Natural killer cell (primary cell): ENCODE data around the gene EIF4G1. TPM values are rescaled to one million over a fixed set of nuclear protein-coding genes. Genes with fewer than 3 reads are reported as not detected.

Source experiments
- ATAC-seq, 3 donors: fragments of 150-1000 bp in 2 of 3; fragments of 200-7000 bp in 1 of 3; cut with Tn5 transposase; 1 replicate in 1 of 3; 2 replicates in 2 of 3; pipeline ENCODE4 v1.10.0; 2021; ENCODE audit warnings: mild to moderate bottlenecking in 2 of 3, moderate library complexity in 2 of 3
- DNase-seq, 2 donors: peaks; one replicate each; pipeline versions ENCODE4 v3.0.0 to v3.0.0-alpha.2; 2013 to 2021; ENCODE audit warnings: mixed read lengths in 1 of 2
- H3K27ac ChIP-seq: one replicate; pipeline ENCODE4 v1.5.1; 2013; ENCODE audit warnings: mild to moderate bottlenecking, low read length
- H3K27me3 ChIP-seq: one replicate; pipeline ENCODE4 v1.6.1; 2013; ENCODE audit warnings: low read length; ENCODE audit not compliant: control insufficient read depth, insufficient read depth
- H3K36me3 ChIP-seq: one replicate; pipeline ENCODE4 v1.6.1; 2013; ENCODE audit warnings: low read length; ENCODE audit not compliant: control insufficient read depth, insufficient read depth
- H3K4me1 ChIP-seq: one replicate; pipeline ENCODE4 v1.6.1; 2013; ENCODE audit warnings: low read length; ENCODE audit not compliant: control insufficient read depth, insufficient read depth
- H3K4me3 ChIP-seq: one replicate; pipeline ENCODE4 v1.5.1; 2013; ENCODE audit warnings: low read length
- H3K9me3 ChIP-seq: one replicate; pipeline ENCODE4 v1.6.1; 2013; ENCODE audit warnings: low read length; ENCODE audit not compliant: control insufficient read depth, insufficient read depth
- H3K27ac Mint-ChIP-seq, 2 donors: one replicate each; pipeline ENCODE4 v1.8.0; 2022; ENCODE audit warnings: mild to moderate bottlenecking in 2 of 2, mixed read lengths in 2 of 2, moderate library complexity in 1 of 2
- H3K27me3 Mint-ChIP-seq, 2 donors: one replicate each; pipeline ENCODE4 v1.8.0; 2022; ENCODE audit warnings: low read depth in 2 of 2, mixed read lengths in 2 of 2
- H3K36me3 Mint-ChIP-seq: one replicate; pipeline ENCODE4 v1.8.0; 2022; ENCODE audit warnings: mixed read lengths
- H3K4me1 Mint-ChIP-seq, 2 donors: one replicate each; pipeline ENCODE4 v1.8.0; 2022; ENCODE audit warnings: mixed read lengths in 2 of 2
- H3K4me3 Mint-ChIP-seq: one replicate; pipeline ENCODE4 v1.8.0; 2022; ENCODE audit warnings: mild to moderate bottlenecking, moderate library complexity, mixed read lengths
- H3K9me3 Mint-ChIP-seq, 2 donors: one replicate each; pipeline ENCODE4 v1.8.0; 2022; ENCODE audit warnings: mixed read lengths in 2 of 2
- CTCF ChIP-seq: fragments of 200-600 bp; IDR thresholded peaks from one replicate; pipeline ENCODE4 v1.8.0; 2022; ENCODE audit warnings: antibody characterized with exemption
- WGBS: methylation state at CpG from one replicate; pipeline ENCODE4 v1.1.7; 2013; ENCODE audit warnings: missing lambda C conversion rate; ENCODE audit not compliant: insufficient coverage; 5-methylcytosine and 5-hydroxymethylcytosine counted together
- intact Hi-C: fragments of 100-400 bp; cut with micrococcal nuclease; formaldehyde crosslinking; loops from one replicate; pipeline ENCODE4 v1.14.2; 2022
- total RNA-seq, 4 donors: library from RNA; stranded (reverse); fragments of 120-200 nt in 1 of 4; gene quantifications; one replicate each; pipeline versions ENCODE4 v1.2.3 to v1.2.4, GENCODE V29; 2013 to 2022

EIF4G1 gene
- total RNA-seq, 3 donors from 2014 or later (not counting 1 experiment from before 2014, with no cell fraction given), result 220 to 235 (median 227) TPM

- H3K4me3 ChIP-seq, result no peak overlapping the region
- H3K4me3 Mint-ChIP-seq, result peak overlapping the region; percentile 62
- H3K4me1 ChIP-seq, result peaks cover 18% of the 10 kb centered on the region
- TF ChIP-seq CTCF, result no peak
- peaks cover 10% of the 10 kb centered on the region for H3K36me3 ChIP-seq
- intact Hi-C loops, result no loop called here
- H3K27me3 Mint-ChIP-seq, result no peaks in the 10 kb centered on the region
- H3K36me3 Mint-ChIP-seq, result no peaks in the 10 kb centered on the region
- peaks cover 9 to 22% of the 10 kb centered on the region in 2 donors for H3K4me1 Mint-ChIP-seq
- H3K27me3 ChIP-seq, result no peaks in the 10 kb centered on the region
- no peaks in the 10 kb centered on the region for H3K9me3 ChIP-seq
- ATAC-seq (no peak), DNase-seq (no peak)
- H3K27ac ChIP-seq, result no peak overlapping the region
- H3K9me3 Mint-ChIP-seq, result no peaks in the 10 kb centered on the region
- 88% methylated on average over 7 of the region's 7 CpGs for WGBS
- no peak overlapping the region for H3K27ac Mint-ChIP-seq
Observed at GRCh38 chr3:184296616-184297015, 17.8 kb upstream of the EIF4G1 start.

- Mint-ChIP-seq H3K27ac (peak within 1 kb of the TSS; percentile 85 to 90), H3K4me3 (peak within 1 kb of the TSS; percentile 88), H3K27me3 (no peaks in the 10 kb centered on the region), H3K36me3 (no peaks in the 10 kb centered on the region), H3K9me3 (no peaks in the 10 kb centered on the region), H3K4me1 (peaks cover 9 to 22% of the 10 kb centered on the region in 2 donors)
- WGBS, result under 1% methylated on average over 78 of the region's 78 CpGs
- DNase-seq (peak; percentile 93 to 98), ATAC-seq (peak; percentile 92 to 99 (median 96))
- H3K27ac ChIP-seq, result peak within 1 kb of the TSS; percentile 80
- no peaks in the 10 kb centered on the region for H3K27me3 ChIP-seq
- peak within 1 kb of the TSS; percentile 72 for H3K4me3 ChIP-seq
- no peak for TF ChIP-seq CTCF
- peaks cover 33% of the 10 kb centered on the region for H3K36me3 ChIP-seq
- intact Hi-C loops, result loop anchor here (1.0 to 2.0 kb wide), 5 partner anchors 16 to 125 kb away; partner anchors contain the start of genes ABCF3 and AP2M1
- H3K9me3 ChIP-seq, result no peaks in the 10 kb centered on the region
- H3K4me1 ChIP-seq, result peaks cover 18% of the 10 kb centered on the region
Observed at GRCh38 chr3:184298759-184299487, 15.5 kb upstream of the EIF4G1 start, which contains the start of gene PSMD2. TSS of gene PSMD2 (plus strand) at chr3:184299241. CDS start at chr3:184299267, 26 bp downstream.

DNA sequence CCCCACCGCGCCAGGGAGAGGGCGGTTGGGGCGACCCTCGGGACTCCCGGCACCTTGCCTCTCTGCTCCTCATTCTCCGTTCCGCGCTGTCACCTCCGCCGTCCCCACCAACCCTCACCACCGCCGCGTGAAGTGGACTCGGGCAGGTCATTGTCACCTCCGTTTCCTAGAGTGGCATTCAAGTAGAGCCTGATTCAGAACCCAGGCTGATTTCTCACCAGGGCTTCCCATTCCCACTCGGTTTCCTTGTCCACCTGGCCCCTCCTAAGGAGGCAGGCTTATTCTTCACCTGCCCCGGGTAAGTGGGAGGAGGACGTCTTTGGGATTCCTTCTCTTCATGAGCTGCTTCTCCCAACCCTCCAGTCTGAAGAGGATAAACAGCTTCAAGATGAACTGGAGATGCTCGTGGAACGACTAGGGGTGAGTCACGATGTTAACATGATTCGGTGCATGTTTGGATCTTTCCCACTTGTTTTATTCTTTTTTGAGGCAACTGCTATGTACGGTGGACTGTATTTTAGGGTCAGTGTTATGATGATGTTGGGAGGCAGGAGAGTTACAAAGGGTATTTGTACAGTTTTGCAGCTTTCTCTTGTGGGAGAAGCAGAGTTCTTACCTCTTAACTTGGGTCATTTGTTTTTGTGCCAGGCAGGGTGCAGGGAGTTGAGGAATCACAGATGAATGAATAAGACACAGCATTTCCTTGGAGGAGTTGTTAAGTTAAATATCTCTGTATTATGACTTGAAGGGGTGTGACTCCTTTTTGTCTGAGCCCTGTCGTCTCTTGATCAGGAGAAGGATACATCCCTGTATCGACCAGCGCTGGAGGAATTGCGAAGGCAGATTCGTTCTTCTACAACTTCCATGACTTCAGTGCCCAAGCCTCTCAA, 14.7 kb upstream of the EIF4G1 start:
- peak overlapping the region; percentile 72 for H3K4me3 ChIP-seq
- H3K36me3 ChIP-seq, result peaks cover 41% of the 10 kb centered on the region
- 21% methylated on average over 29 of the region's 29 CpGs for WGBS
- H3K27me3 Mint-ChIP-seq, result no peaks in the 10 kb centered on the region
- no peaks in the 10 kb centered on the region for H3K9me3 ChIP-seq
- peaks cover 9 to 22% of the 10 kb centered on the region in 2 donors for H3K4me1 Mint-ChIP-seq
- no peaks in the 10 kb centered on the region for H3K36me3 Mint-ChIP-seq
- peak overlapping the region; percentile 85 to 90 for H3K27ac Mint-ChIP-seq
- H3K4me3 Mint-ChIP-seq, result peak overlapping the region; percentile 88
- no peaks in the 10 kb centered on the region for H3K27me3 ChIP-seq
- DNase-seq, result no peak
- peak overlapping the region; percentile 56 for H3K27ac ChIP-seq
- no peaks in the 10 kb centered on the region for H3K9me3 Mint-ChIP-seq
- TF ChIP-seq CTCF, result no peak
- ATAC-seq, result no peak
- peaks cover 18% of the 10 kb centered on the region for H3K4me1 ChIP-seq
- intact Hi-C loops, result loop anchor here (1.0 to 2.0 kb wide), 5 partner anchors 16 to 125 kb away; partner anchors contain the start of genes ABCF3 and AP2M1
